GM19043 (cell line): ENCODE measurements around the gene TNFRSF9.
A peak's percentile ranks its signal among the peaks of the same experiment; 100 is the strongest.
"Not testable (repeated sequence)": the region's sequence is repeated elsewhere in the genome, so short reads cannot be mapped to it uniquely, and the experiment has no call there.

ENCODE experiments used
- ATAC-seq: cut with Tn5 transposase; IDR thresholded peaks from one replicate; pipeline ENCODE4 v1.9.1; 2021; ENCODE audit warnings: low read depth; ENCODE audit not compliant: unreplicated experiment

TNFRSF9 gene

DNA sequence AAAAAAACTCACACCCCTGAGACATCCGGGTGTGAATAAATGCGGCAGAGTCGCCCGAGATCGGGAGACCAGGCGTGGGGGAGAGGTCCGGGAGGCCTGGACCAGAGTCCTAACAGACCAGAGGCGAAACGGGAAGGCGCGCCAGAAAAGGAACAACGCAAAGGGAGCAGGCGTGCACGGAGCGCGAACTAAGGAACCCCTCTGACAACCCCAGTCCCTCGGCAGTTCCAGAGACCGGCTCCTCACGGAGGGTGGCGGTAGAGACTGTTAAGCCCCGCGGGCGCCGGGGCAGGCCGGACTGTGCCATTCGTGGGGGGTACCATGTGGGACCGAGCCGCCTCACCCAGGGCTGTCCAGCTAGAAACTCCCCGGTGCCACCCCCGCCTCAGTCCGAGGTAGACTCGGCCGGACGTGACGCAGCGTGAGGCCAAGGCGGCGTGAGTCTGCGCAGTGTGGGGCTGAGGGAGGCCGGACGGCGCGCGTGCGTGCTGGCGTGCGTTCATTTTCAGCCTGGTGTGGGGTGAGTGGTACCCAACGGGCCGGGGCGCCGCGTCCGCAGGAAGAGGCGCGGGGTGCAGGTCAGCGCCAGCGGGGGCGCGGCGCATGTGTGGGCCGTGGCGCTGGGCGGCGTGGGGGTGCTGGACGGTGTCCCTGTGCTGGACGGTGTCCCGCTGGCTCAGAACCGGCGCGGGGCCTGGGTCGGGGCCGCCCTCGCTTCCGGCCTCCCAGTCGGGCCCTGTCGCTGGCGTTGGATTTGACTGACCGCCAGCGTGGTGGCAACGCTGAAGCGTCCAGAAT lies 20.8 kb upstream of the TNFRSF9 start, which contains the start of gene PARK7:
Gene PARK7 (plus strand): TSS at position 496 of the 798 bp plus-strand sequence. CDS start 1,075 bp downstream, outside the sequence.
- peak; percentile 91 for ATAC-seq

- ATAC-seq = no peak
Measured at GRCh38 chr1:7960867-7961215, 20.2 kb upstream of the TNFRSF9 start.

GRCh38 chr1:7960165-7960564 lies 19.5 kb upstream of the TNFRSF9 start:
- no peak for ATAC-seq

DNA sequence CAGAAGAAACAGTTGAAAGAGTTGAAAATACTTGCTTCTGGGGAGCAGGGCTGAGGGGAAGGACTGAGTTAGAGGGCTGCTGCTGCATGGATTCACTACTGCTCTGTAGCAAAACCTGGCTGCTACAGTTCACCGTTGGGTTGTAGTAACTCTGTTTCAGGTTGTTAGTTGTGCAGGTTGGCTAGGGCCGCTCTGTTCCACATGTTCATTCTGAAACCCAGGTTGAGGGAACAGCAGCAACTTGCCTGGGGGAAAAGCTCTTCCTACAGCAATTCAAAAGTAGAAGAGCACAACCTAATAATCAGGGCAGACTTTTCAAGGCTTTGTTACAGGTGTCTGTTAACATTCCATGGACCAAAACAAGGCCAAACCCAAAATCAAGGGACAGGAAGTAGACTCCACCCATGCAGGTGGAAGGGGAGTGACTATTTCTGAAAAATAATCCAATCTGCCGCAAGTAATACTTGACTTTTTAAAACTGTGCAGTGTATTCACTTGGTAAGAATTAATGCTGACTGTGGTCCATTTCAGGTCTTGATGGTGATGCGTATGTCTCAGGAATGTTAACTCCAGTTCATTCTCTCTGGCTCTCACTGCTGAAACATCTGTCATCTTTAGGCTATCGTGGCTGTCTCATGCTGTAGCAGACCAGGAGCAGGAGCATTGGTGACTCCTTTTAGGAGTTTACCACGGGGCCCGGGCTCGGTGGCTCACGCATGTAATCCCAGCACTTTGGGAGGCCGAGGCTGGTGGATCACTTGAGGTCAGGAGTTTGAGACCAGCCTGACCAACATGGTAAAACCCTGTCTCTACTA lies 15.8 kb upstream of the TNFRSF9 start:
- no peak for ATAC-seq

DNA sequence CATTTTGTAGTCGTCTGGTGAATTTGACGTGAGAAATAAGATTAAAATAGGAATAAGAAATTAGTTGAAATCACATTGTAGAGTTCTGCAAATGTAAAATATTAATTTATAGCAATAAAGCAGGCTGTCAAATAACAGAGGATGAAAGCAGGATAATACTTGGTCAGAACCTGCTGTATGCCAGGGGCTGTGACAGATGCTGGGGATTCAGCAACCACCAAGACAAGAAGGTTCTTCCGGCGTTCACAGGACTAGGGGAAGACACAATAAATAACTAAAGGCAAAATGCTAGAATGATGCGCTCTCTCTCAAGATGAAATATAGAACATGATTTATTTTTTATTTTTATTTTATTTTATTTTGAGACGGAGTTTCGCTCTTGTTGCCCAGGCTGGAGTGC lies 14.0 kb upstream of the TNFRSF9 start:
- no peak for ATAC-seq

- ATAC-seq = peak; percentile 90
Measured at GRCh38 chr1:7953850-7954609, 13.4 kb upstream of the TNFRSF9 start.

GRCh38 chr1:7952791-7953190 lies 12.2 kb upstream of the TNFRSF9 start:
- ATAC-seq = not testable (repeated sequence)

- ATAC-seq = no peak
Measured at GRCh38 chr1:7948960-7949359, 8.3 kb upstream of the TNFRSF9 start.

DNA sequence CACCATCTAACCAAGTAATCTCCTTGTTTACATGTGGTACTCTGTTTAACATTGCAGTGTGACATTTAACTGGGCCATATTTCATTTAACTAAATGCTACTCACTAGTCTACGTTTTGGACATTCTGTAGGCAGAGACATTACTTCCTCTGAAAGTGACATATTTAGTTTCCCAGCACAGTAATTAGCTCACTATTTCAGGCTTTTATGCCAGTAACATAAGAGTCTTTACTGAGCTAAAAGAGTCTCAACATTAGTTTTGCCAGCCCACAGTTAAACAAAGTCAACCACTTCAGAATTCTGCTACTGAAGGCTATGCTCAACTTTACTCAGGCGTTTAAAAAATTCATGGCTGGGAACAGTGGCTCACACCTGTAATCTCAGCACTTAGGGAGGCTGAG lies 2.6 kb upstream of the TNFRSF9 start:
- no peak for ATAC-seq

DNA sequence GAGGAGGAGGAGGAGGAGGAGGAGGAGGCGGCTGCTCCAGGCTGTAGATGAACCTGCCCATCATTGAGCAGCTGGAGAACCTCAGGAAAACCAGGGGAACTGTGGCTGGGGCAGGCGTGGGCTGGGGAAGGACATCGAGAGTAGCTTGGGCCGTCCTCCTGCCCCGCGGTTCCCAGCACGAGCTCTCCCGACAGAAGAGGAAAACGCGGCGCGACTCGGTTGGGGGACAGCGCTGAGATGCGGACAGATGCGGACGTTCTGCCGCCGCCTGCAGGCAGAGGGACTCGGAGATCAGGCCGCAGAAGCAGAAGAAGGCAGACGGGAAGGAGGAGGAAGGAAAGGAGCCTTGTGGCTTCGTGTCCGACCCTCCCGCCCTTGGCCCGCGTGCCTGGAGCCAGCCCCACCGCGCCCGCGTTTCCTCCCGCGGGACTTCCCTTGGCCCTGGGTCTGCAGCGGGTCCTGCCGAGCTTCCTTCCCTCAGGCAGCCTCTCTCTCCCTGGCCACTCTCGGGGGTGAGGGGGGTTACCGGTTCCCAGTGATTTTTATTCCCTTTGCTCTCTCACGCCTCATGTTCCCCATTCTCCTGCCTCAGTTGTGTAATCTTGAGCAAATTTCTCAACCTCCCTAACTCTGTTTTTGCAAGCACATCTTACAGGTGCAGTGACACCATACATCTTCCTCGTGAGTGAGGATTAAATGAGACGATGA lies 1.7 kb upstream of the TNFRSF9 start:
- no peak for ATAC-seq

- no peak for ATAC-seq
Measured at GRCh38 chr1:7941437-7941793, 776 bp upstream of the TNFRSF9 start.

DNA sequence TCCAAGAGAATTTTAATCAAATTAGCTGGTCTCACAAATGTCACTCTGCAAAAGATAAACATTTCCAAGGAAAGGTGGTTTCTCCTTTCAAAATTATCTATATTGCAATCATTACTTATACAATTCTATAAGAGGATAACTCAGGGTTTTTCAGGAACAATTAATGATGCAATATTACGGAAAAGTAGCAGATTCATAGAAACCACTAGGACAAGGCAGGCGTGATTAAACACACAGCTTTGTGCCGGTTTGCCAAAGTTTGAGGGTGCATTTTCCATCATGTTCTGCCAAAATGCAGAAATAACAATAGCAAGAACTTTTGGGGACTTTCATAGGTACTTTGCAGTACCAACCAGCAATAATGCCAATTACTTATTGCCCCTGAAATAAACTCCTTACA lies 605 bp downstream of the TNFRSF9 start:
- ATAC-seq = no peak

DNA sequence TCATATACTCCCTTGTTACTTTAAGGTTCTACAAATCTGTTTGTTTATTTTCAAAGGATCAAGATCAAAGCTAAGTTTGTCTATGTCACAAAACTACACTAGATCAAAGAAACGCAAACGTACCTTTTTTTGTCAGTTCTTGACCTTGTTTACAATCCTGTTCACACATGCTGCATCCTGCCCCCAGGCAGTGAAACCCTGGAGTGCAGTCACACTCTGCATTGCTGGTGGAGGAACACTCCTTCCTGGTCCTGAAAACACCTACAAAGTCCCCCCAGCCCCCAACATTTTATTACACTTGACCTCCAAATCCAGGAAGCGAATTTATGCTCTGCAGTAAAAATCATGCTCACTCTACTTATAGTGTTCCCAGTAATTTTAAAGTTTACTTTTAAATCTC lies 2.6 kb downstream of the TNFRSF9 start:
- ATAC-seq = no peak

GRCh38 chr1:7932524-7933138 lies 8.0 kb downstream of the TNFRSF9 start:
- no peak for ATAC-seq

DNA sequence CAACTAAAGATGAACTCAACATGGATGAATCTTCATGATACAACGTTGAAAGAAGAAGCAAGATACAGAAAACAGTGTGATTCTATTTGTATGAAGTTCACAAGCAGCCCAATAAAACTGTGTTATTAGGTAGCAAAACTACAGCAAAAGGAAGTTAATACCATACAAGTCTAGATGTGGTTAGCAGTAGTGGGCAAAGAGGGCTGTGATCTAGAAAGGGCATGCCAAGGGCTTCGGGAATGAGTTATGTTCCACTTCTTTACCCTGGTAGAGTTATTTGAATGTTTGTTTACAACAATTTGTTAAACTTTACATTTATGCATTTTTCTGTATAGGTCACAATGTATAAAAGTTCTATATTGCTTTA lies 9.2 kb downstream of the TNFRSF9 start:
- no peak for ATAC-seq

- ATAC-seq = no peak
Measured at GRCh38 chr1:7930645-7931445, 9.8 kb downstream of the TNFRSF9 start.

DNA sequence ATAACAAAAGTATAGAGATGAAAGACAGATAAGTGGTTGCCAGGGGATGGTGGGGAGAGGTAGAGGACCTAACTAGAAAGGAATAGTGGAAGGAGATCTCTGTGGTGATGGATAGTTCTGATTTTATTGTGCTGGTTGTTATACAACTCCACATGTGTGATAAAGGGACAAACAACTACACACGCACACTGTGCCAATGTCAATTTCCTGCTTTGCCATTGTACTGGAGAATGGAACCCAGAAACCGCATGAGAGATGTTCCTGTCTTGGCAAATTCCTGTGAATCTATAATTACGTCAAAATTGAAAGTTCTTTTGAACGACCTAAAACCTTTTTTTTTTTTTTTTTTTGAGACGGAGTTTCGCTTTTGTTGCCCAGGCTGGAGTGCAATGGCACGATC lies 11.0 kb downstream of the TNFRSF9 start:
- no peak for ATAC-seq

- no peak for ATAC-seq
Measured at GRCh38 chr1:7928247-7928646, 12.4 kb downstream of the TNFRSF9 start.

DNA sequence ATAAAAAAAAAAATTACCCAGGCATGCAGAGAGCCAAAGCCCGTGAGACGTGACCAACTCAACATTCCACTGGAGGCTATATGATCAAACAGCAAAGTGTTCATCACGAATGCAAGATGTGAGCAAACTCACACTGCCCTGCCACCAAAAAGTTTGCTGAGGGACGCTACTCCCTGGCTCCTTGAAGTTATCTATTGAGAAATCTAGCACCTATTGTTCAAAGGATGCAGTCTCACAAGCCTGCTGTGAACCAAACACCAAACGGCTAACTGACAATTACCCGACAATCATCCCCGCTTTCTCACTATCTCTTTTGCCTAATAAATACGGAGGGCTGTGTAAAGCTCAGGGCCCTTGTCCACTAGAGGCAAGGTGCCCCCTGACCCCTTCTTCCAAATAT lies 13.6 kb downstream of the TNFRSF9 start:
- not testable (repeated sequence) for ATAC-seq
